ENCODE data around the gene PLEKHJ1. TPM values are rescaled to one million over a fixed set of nuclear protein-coding genes. Genes with fewer than 3 reads are reported as not detected.

Gene PLEKHJ1
- total and polyA plus RNA-seq, 11 donors: 44.6 to 89.7 (median 48.8) TPM

GRCh38 chr19:2207991-2208860 lies 27.9 kb downstream of the PLEKHJ1 start:
- ATAC-seq (peak; percentile 54 to 81 (median 72)), DNase-seq (peak in 4 of 5 donors; percentile 62 to 83 (median 74))
- Histone ChIP-seq H3K27ac (peak overlapping the region in 6 of 12 donors; percentile 9 to 43 (median 22)), H3K27me3 (no peaks in the 10 kb centered on the region), H3K4me3 (no peak overlapping the region), H3K4me1 (peaks cover 0 to 18% (median 12%) of the 10 kb centered on the region in 12 donors), H3K9me3 (no peaks in the 10 kb centered on the region), H3K36me3 (peaks cover 3 to 80% (median 50%) of the 10 kb centered on the region in 9 donors)
- intact Hi-C loops (cut with DNase I): loop anchor here in 2 of 10 donors (5.0 to 10.0 kb wide), 2 partner anchors 53 to 56 kb away; partner anchors contain the start of gene AP3D1 (in 2 of the 2)
- TF ChIP-seq POLR2A (IDR thresholded peaks at IDR 0.05): no peak
- TF ChIP-seq CTCF (IDR thresholded peaks at IDR 0.05): peak in 8 of 12 donors; percentile 14 to 46 (median 25)
- WGBS, 4 donors: 50 to 63% (median 53%) methylated on average over 14 to 36 of the region's 36 CpGs

GRCh38 chr19:2207008-2207407 lies 29.1 kb downstream of the PLEKHJ1 start:
- TF ChIP-seq CTCF (IDR thresholded peaks at IDR 0.05): no peak
- TF ChIP-seq POLR2A (IDR thresholded peaks at IDR 0.05): no peak
- 89 to 96% (median 95%) methylated on average over 13 to 15 of the region's 15 CpGs for WGBS, 4 donors
- no peak for DNase-seq
- no peaks in the 10 kb centered on the region for H3K9me3 ChIP-seq
- ATAC-seq: no peak
- H3K27me3 ChIP-seq: no peaks in the 10 kb centered on the region
- H3K27ac ChIP-seq: no peak overlapping the region
- H3K36me3 ChIP-seq: peaks cover 3 to 80% (median 50%) of the 10 kb centered on the region in 9 donors
- H3K4me1 ChIP-seq: peaks cover 0 to 18% (median 12%) of the 10 kb centered on the region in 12 donors
- intact Hi-C loops (cut with DNase I): loop anchor here in 2 of 10 donors (5.0 to 10.0 kb wide), 2 partner anchors 52 to 55 kb away; partner anchors contain the start of gene AP3D1 (in 2 of the 2)
- no peak overlapping the region for H3K4me3 ChIP-seq

GRCh38 chr19:2202366-2202765 lies 33.8 kb downstream of the PLEKHJ1 start:
- no peak for ATAC-seq
- TF ChIP-seq POLR2A (IDR thresholded peaks at IDR 0.05): no peak
- no peak for TF ChIP-seq CTCF (IDR thresholded peaks at IDR 0.05)
- H3K4me1 ChIP-seq: peaks cover 0 to 8% (median 0%) of the 10 kb centered on the region in 12 donors
- peaks cover 0 to 62% (median 33%) of the 10 kb centered on the region in 9 donors for H3K36me3 ChIP-seq
- WGBS, 4 donors: 93 to 96% (median 94%) methylated on average over 9 to 15 of the region's 15 CpGs
- no peaks in the 10 kb centered on the region for H3K9me3 ChIP-seq
- no peak overlapping the region for H3K27ac ChIP-seq
- intact Hi-C loops (cut with DNase I): loop anchor here in 2 of 10 donors (5.0 to 10.0 kb wide), 2 partner anchors 45 to 48 kb away; partner anchors contain the start of gene AP3D1 (in 1 of the 2)
- H3K4me3 ChIP-seq: no peak overlapping the region
- DNase-seq: no peak
- no peaks in the 10 kb centered on the region for H3K27me3 ChIP-seq
